Neural progenitor cell (in vitro differentiated cells): ENCODE data around the gene FAM180A. TPM values are rescaled to one million over a fixed set of nuclear protein-coding genes. Genes with fewer than 3 reads are reported as not detected.
"Not testable (repeated sequence)": the region's sequence is repeated elsewhere in the genome, so short reads cannot be mapped to it uniquely, and the experiment has no call there.

ENCODE experiments used
- DNase-seq: peaks from one replicate; pipeline ENCODE4 v3.0.0-alpha.2; 2016; ENCODE audit warnings: low spot score
- H2AFZ ChIP-seq: fragments of 200-600 bp; sonication (generic); replicated peaks from 2 replicates; pipeline ENCODE4 v1.6.1; 2016; ENCODE audit warnings: antibody characterized with exemption
- H3F3A ChIP-seq: fragments of 200-600 bp; sonication (generic); 2 replicates; pipeline ENCODE4 v1.6.1; 2016; ENCODE audit warnings: antibody characterized with exemption, low read depth
- H3K27ac ChIP-seq: fragments of 200-600 bp; sonication (generic); 2 replicates; pipeline ENCODE4 v1.5.1; 2016; ENCODE audit warnings: mild to moderate bottlenecking
- H3K27me3 ChIP-seq: fragments of 200-600 bp; sonication (generic); 2 replicates; pipeline ENCODE4 v1.6.1; 2016; ENCODE audit warnings: mild to moderate bottlenecking, moderate library complexity
- H3K36me3 ChIP-seq: fragments of 200-600 bp; sonication (generic); 2 replicates; pipeline ENCODE4 v1.5.1; 2016
- H3K4me1 ChIP-seq: fragments of 200-600 bp; sonication (generic); 2 replicates; pipeline ENCODE4 v1.6.1; 2016; ENCODE audit warnings: mixed run types
- H3K4me2 ChIP-seq: fragments of 200-600 bp; sonication (generic); 2 replicates; pipeline ENCODE4 v1.6.1; 2016
- H3K4me3 ChIP-seq: fragments of 200-600 bp; sonication (generic); 2 replicates; pipeline ENCODE4 v1.5.1; 2016
- H3K79me2 ChIP-seq: fragments of 200-600 bp; sonication (generic); 2 replicates; pipeline ENCODE4 v1.6.1; 2016; ENCODE audit warnings: low read depth
- H3K9ac ChIP-seq: fragments of 200-600 bp; sonication (generic); 2 replicates; pipeline ENCODE4 v1.6.1; 2016
- H3K9me3 ChIP-seq: fragments of 200-600 bp; sonication (generic); 2 replicates; pipeline ENCODE4 v1.5.1; 2016; ENCODE audit warnings: low read depth
- H4K20me1 ChIP-seq: fragments of 200-600 bp; sonication (generic); 2 replicates; pipeline ENCODE4 v1.6.1; 2016; ENCODE audit warnings: low read depth
- H3K27ac Mint-ChIP-seq: 3 replicates; pipeline ENCODE4 v1.8.0; 2021; ENCODE audit warnings: mixed read lengths
- H3K27me3 Mint-ChIP-seq: 2 replicates; pipeline ENCODE4 v1.8.0; 2022; ENCODE audit warnings: low read depth, mild to moderate bottlenecking, inconsistent platforms, moderate library complexity, mixed read lengths; ENCODE audit not compliant: insufficient read depth
- H3K36me3 Mint-ChIP-seq: 3 replicates; pipeline ENCODE4 v1.8.0; 2021; ENCODE audit warnings: mixed read lengths
- H3K4me1 Mint-ChIP-seq: 3 replicates; pipeline ENCODE4 v1.8.0; 2021; ENCODE audit warnings: mixed read lengths
- H3K4me3 Mint-ChIP-seq: 3 replicates; pipeline ENCODE4 v1.8.0; 2021; ENCODE audit warnings: mild to moderate bottlenecking, moderate library complexity, mixed read lengths
- H3K9me3 Mint-ChIP-seq: 3 replicates; pipeline ENCODE4 v1.8.0; 2020; ENCODE audit warnings: mixed read lengths
- EZH2 ChIP-seq: fragments of 200-600 bp; sonication (generic); IDR thresholded peaks from 2 replicates; pipeline ENCODE4 v1.6.1; 2017; ENCODE audit warnings: antibody characterized with exemption, mild to moderate bottlenecking, moderate library complexity
- EZH2phosphoT487 ChIP-seq: fragments of 200-600 bp; sonication (generic); IDR thresholded peaks from 2 replicates; pipeline ENCODE4 v1.6.1; 2017; ENCODE audit warnings: antibody characterized with exemption
- total RNA-seq: library from RNA; depleted of rRNA; stranded (reverse); fragments of >200 nt; gene quantifications from 2 replicates; pipeline ENCODE4 v1.2.3, GENCODE V29; 2015; ENCODE audit warnings: low replicate concordance
- TF ChIP-seq, protein P1 (sequence below): fragments of 200-600 bp; sonication (generic); IDR thresholded peaks from 2 replicates; pipeline ENCODE4 v1.5.1; 2017; ENCODE audit warnings: antibody characterized with exemption, mild to moderate bottlenecking

FAM180A gene
- total RNA-seq, 1 donor from 2014 or later = not detected

DNA sequence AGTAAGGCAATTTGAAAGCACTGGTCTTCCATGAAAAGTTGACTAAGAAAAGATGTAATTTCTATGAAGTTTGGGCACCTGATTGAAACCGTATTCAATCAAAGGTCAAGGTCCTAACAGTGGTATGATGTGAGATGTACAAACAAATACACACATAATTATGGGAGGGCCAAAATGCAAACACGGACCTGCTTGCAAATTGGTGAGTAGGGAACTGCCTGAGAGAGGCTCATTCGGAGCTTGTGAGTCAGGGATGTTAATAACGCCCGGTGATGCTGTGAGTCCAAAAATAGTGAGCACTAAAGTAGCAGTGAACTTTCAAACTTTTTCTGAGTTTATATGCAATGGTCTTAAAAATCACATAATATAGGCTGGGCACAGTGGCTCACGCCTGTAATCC, 34.2 kb upstream of the FAM180A start:
- Mint-ChIP-seq H3K36me3 (no peaks in the 10 kb centered on the region), H3K4me1 (no peaks in the 10 kb centered on the region), H3K4me3 (no peak overlapping the region), H3K9me3 (peaks cover 12% of the 10 kb centered on the region), H3K27me3 (peaks cover 4% of the 10 kb centered on the region), H3K27ac (no peak overlapping the region)
- no peak for DNase-seq
- Histone ChIP-seq H3K9me3 (peaks cover 3% of the 10 kb centered on the region), H3K27me3 (no peaks in the 10 kb centered on the region), H3K4me1 (peaks cover 11% of the 10 kb centered on the region), H3K79me2 (no peaks in the 10 kb centered on the region), H3K27ac (no peak overlapping the region), H3F3A (no peaks in the 10 kb centered on the region), H3K36me3 (no peaks in the 10 kb centered on the region), H3K4me3 (no peak overlapping the region), H3K4me2 (no peak overlapping the region), H3K9ac (no peak overlapping the region), H4K20me1 (no peaks in the 10 kb centered on the region), H2AFZ (no peak overlapping the region)
- TF ChIP-seq EZH2 (no peak), EZH2phosphoT487 (no peak)
- TF ChIP-seq, protein P1, sequence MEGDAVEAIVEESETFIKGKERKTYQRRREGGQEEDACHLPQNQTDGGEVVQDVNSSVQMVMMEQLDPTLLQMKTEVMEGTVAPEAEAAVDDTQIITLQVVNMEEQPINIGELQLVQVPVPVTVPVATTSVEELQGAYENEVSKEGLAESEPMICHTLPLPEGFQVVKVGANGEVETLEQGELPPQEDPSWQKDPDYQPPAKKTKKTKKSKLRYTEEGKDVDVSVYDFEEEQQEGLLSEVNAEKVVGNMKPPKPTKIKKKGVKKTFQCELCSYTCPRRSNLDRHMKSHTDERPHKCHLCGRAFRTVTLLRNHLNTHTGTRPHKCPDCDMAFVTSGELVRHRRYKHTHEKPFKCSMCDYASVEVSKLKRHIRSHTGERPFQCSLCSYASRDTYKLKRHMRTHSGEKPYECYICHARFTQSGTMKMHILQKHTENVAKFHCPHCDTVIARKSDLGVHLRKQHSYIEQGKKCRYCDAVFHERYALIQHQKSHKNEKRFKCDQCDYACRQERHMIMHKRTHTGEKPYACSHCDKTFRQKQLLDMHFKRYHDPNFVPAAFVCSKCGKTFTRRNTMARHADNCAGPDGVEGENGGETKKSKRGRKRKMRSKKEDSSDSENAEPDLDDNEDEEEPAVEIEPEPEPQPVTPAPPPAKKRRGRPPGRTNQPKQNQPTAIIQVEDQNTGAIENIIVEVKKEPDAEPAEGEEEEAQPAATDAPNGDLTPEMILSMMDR = no peak

DNA sequence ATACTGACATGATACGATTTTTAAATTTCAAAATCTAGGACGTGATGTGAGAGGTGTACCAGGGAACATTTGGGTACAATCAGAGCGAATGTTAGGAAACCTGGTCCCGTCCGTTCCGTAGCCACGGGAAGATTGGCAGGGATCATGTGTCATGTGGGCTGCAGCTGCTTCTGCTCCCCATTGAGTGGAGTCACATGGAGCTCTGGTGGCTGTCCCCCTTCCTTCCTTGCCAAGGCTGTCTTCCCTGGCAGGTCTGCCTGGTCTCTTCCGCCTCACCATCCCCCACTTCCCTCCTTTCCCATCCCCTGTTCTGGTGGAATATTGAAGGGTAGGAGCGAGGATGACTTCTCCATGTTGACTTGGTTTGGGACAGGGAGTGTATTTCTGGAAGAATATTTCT, 33.8 kb upstream of the FAM180A start:
- H3K4me3 Mint-ChIP-seq = no peak overlapping the region
- H3K27ac ChIP-seq = no peak overlapping the region
- H3F3A ChIP-seq = no peaks in the 10 kb centered on the region
- peaks cover 4% of the 10 kb centered on the region for H3K27me3 Mint-ChIP-seq
- no peaks in the 10 kb centered on the region for H3K36me3 ChIP-seq
- H3K4me1 ChIP-seq = peaks cover 11% of the 10 kb centered on the region
- H3K9ac ChIP-seq = no peak overlapping the region
- no peak overlapping the region for H3K27ac Mint-ChIP-seq
- DNase-seq = no peak
- no peaks in the 10 kb centered on the region for H3K27me3 ChIP-seq
- TF ChIP-seq EZH2 (no peak), EZH2phosphoT487 (no peak)
- TF ChIP-seq, protein P1 = no peak
- no peak overlapping the region for H2AFZ ChIP-seq
- H3K4me1 Mint-ChIP-seq = no peaks in the 10 kb centered on the region
- H3K36me3 Mint-ChIP-seq = peaks cover 2% of the 10 kb centered on the region
- H3K9me3 Mint-ChIP-seq = peaks cover 17% of the 10 kb centered on the region
- H3K4me3 ChIP-seq = no peak overlapping the region
- H3K79me2 ChIP-seq = no peaks in the 10 kb centered on the region
- H4K20me1 ChIP-seq = no peaks in the 10 kb centered on the region
- H3K4me2 ChIP-seq = no peak overlapping the region
- H3K9me3 ChIP-seq = peaks cover 3% of the 10 kb centered on the region

DNA sequence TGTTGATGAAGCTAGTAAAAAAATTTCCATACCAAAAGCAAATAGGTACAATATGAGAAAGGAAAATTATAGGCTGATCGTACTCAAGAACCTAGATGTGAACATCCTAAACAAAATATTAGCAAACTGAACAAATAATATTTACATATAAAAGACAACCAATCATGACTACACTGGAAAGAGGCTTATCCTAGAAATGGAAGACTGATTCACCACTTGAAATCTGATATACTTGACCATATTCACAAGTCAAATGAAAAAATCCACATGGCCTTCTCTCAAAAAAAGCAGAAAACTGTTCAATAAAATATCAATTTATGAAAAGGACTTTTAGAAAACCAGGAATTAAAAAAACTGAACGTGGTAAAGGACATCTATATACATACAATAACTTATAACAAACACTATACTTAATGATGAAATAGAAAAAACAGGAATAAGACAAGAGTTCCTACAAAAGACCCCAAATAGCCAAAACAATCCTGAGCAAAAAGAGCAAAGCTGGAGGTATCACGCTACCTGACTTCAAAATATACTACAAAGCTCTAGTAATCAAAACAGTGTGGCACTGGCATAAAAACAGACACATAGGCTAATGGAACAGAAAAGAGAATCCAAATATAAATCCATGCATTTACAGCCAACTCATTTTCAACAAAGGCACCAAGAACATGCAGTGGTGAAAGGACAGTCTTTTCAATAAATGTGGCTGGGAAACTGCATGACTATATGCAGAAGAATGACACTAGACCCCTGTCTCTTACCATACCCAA, 29.2 kb upstream of the FAM180A start:
- Histone ChIP-seq H3K9me3 (peaks cover 3% of the 10 kb centered on the region), H3K27ac (no peak overlapping the region), H4K20me1 (no peaks in the 10 kb centered on the region), H2AFZ (no peak overlapping the region), H3K36me3 (no peaks in the 10 kb centered on the region), H3K9ac (no peak overlapping the region), H3K27me3 (no peaks in the 10 kb centered on the region), H3K79me2 (no peaks in the 10 kb centered on the region), H3K4me3 (no peak overlapping the region), H3F3A (peaks cover 16% of the 10 kb centered on the region), H3K4me2 (no peak overlapping the region), H3K4me1 (peaks cover 28% of the 10 kb centered on the region)
- Mint-ChIP-seq H3K27me3 (peaks cover 2% of the 10 kb centered on the region), H3K36me3 (peaks cover 2% of the 10 kb centered on the region), H3K9me3 (peaks cover 18% of the 10 kb centered on the region), H3K4me1 (peaks cover 18% of the 10 kb centered on the region), H3K4me3 (no peak overlapping the region), H3K27ac (no peak overlapping the region)
- no peak for DNase-seq
- TF ChIP-seq, protein P1 = no peak
- TF ChIP-seq EZH2phosphoT487 (no peak), EZH2 (no peak)

DNA sequence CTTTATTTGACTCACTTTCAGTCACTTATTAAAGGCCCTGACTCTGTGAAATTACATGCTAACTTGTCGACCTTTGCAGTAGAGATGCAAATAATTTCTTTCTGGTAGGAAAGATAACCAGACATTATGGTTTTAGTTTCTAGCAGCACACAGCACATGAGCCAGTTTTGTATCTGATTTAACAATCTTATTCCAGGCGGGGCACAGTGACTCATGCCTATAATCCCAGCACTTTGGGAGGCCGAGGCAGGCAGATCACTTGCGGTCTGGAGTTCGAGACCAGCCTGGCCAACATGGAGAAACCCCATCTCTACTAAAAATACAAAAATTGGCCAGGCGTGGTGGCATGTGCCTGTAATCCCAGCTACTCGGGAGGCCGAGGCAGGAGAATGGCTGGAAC, 27.3 kb upstream of the FAM180A start:
- H3K36me3 Mint-ChIP-seq, H3K4me2 ChIP-seq, H3K4me3 ChIP-seq, H3K27ac ChIP-seq, H3K36me3 ChIP-seq, H4K20me1 ChIP-seq, H3K27ac Mint-ChIP-seq, H3K4me3 Mint-ChIP-seq, DNase-seq, H3K27me3 Mint-ChIP-seq, H2AFZ ChIP-seq, H3K79me2 ChIP-seq, H3K9me3 ChIP-seq, H3K9ac ChIP-seq, H3K27me3 ChIP-seq: not testable (repeated sequence)
- Histone ChIP-seq H3K4me1 (peaks cover 33% of the 10 kb centered on the region), H3F3A (peaks cover 24% of the 10 kb centered on the region)
- H3K4me1 Mint-ChIP-seq = peaks cover 24% of the 10 kb centered on the region
- peaks cover 18% of the 10 kb centered on the region for H3K9me3 Mint-ChIP-seq
